Measurements from ENCODE around the gene C2orf80. TPM values are rescaled to one million over a fixed set of nuclear protein-coding genes. Genes with fewer than 3 reads are reported as not detected.

The C2orf80 gene
- total RNA-seq, 3 donors from 2014 or later (not counting 1 experiment from before 2014, with no cell fraction given): not detected

GRCh38 chr2:208130712-208131110 lies 59.1 kb downstream of the C2orf80 start:
- H3K9me3 ChIP-seq (ENCODE audit: control insufficient read depth, insufficient read depth, low read length): no peaks in the 10 kb centered on the region
- H3K27me3 Mint-ChIP-seq (ENCODE audit: low read depth in 2 of 2): peaks cover 1 to 12% of the 10 kb centered on the region in 2 donors
- DNase-seq (no peak), ATAC-seq (no peak)
- H3K4me3 Mint-ChIP-seq: no peak overlapping the region
- H3K9me3 Mint-ChIP-seq: no peaks in the 10 kb centered on the region
- H3K27me3 ChIP-seq (ENCODE audit: control insufficient read depth, insufficient read depth, low read length): no peaks in the 10 kb centered on the region
- peaks cover 11% of the 10 kb centered on the region in 2 donors for H3K4me1 Mint-ChIP-seq
- H3K36me3 Mint-ChIP-seq: no peaks in the 10 kb centered on the region
- no peak overlapping the region for H3K27ac Mint-ChIP-seq
- WGBS (ENCODE audit: insufficient coverage): 97% methylated on average over 6 of the region's 6 CpGs
- intact Hi-C loops (cut with micrococcal nuclease): no loop called here
- H3K4me3 ChIP-seq (ENCODE audit: low read length): no peak overlapping the region
- no peak for TF ChIP-seq CTCF (IDR thresholded peaks at IDR 0.05)
- no peaks in the 10 kb centered on the region for H3K36me3 ChIP-seq (ENCODE audit: control insufficient read depth, insufficient read depth, low read length)
- H3K4me1 ChIP-seq (ENCODE audit: control insufficient read depth, insufficient read depth, low read length): peaks cover 17% of the 10 kb centered on the region
- H3K27ac ChIP-seq (ENCODE audit: low read length): no peak overlapping the region

DNA sequence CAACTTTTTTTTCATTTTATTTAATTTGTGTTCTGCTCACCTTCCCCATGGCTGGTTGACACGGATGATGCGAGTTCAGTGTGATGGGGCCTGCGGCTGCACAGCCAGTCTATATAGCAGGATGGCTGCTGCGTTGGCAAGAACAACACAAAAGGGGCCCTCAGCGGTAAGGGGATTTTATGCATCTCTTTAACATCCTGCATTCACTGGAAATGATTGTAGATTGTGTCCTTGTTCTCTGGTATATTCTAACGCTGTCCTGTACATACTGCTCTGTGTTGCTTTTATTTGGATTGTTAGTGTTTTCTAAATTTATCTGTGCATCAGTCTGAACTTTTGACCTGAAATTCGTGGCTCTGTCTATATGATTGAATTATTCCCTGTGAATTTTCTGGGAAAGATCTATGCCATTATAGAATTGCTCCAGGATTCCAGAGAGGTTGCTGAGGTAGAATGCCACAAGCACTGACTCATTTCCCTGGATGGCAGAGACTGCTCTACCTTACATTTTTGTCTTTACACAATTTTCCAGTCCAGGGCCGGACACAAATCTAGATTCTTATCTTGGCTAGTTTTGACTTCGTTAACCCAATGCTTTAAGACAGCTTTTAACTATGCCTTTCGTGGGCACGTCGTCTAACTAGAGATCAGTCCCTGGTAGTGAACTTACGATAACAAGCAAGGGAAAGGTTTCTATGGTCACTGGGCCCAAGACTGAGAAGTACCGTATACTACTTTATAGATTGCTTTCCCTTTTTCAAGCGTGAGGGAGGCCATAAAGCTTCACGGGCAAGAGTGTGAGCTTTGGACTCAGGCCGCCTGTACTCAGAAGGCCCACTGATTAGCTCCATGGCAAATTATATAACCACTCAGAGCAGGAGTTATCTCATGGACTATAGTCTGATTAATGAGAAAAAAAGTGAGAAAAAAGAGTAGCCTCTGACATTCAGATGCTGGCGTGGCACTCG lies 59.8 kb downstream of the C2orf80 start, which contains the start of gene CRYGC:
Gene CRYGC, minus strand, starts transcription at position 85 of the 968 bp plus-strand sequence. Its CDS starts 36 bp downstream, at position 49.
- no peak within 1 kb of the TSS for H3K4me3 ChIP-seq (ENCODE audit: low read length)
- Mint-ChIP-seq H3K4me3 (no peak within 1 kb of the TSS), H3K27me3 (ENCODE audit: low read depth in 2 of 2) (peaks cover 6 to 19% of the 10 kb centered on the region in 2 donors), H3K9me3 (no peaks in the 10 kb centered on the region), H3K4me1 (peaks cover 4 to 5% of the 10 kb centered on the region in 2 donors), H3K27ac (no peak within 1 kb of the TSS), H3K36me3 (no peaks in the 10 kb centered on the region)
- no peaks in the 10 kb centered on the region for H3K36me3 ChIP-seq (ENCODE audit: control insufficient read depth, insufficient read depth, low read length)
- H3K9me3 ChIP-seq (ENCODE audit: control insufficient read depth, insufficient read depth, low read length): no peaks in the 10 kb centered on the region
- DNase-seq: no peak
- WGBS (ENCODE audit: insufficient coverage): 88% methylated on average over 17 of the region's 19 CpGs
- ATAC-seq: no peak
- intact Hi-C loops (cut with micrococcal nuclease): no loop called here
- H3K4me1 ChIP-seq (ENCODE audit: control insufficient read depth, insufficient read depth, low read length): peaks cover 10% of the 10 kb centered on the region
- H3K27ac ChIP-seq (ENCODE audit: low read length): no peak within 1 kb of the TSS
- no peak for TF ChIP-seq CTCF (IDR thresholded peaks at IDR 0.05)
- H3K27me3 ChIP-seq (ENCODE audit: control insufficient read depth, insufficient read depth, low read length): peaks cover 3% of the 10 kb centered on the region

DNA sequence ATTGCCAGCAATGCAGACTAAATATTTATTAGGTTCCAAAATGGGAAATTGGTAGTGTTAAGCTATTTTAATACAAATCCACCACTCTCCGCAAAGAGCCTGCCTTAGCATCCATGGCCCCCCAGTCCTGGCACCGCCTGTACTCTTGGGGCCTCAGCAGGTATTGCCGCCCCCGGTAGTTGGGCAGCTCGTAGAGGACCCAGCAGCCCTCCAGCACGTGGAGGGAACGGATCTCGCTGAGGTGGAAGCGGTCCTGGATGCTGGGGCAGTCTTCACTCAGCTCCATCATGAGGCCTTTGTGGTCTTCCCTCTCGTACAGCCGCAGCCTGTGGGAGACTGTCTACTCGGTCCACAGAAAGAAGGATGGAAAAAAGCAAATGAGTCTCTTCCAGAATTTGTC lies 61.7 kb downstream of the C2orf80 start:
- Mint-ChIP-seq H3K27ac (no peak overlapping the region), H3K27me3 (ENCODE audit: low read depth in 2 of 2) (peaks cover 17 to 34% of the 10 kb centered on the region in 2 donors), H3K4me1 (peaks cover 12% of the 10 kb centered on the region in 2 donors), H3K4me3 (no peak overlapping the region), H3K36me3 (no peaks in the 10 kb centered on the region), H3K9me3 (no peaks in the 10 kb centered on the region)
- DNase-seq: no peak
- intact Hi-C loops (cut with micrococcal nuclease): no loop called here
- H3K4me1 ChIP-seq (ENCODE audit: control insufficient read depth, insufficient read depth, low read length): peaks cover 7% of the 10 kb centered on the region
- no peak for ATAC-seq
- peaks cover 13% of the 10 kb centered on the region for H3K27me3 ChIP-seq (ENCODE audit: control insufficient read depth, insufficient read depth, low read length)
- no peaks in the 10 kb centered on the region for H3K36me3 ChIP-seq (ENCODE audit: control insufficient read depth, insufficient read depth, low read length)
- H3K9me3 ChIP-seq (ENCODE audit: control insufficient read depth, insufficient read depth, low read length): no peaks in the 10 kb centered on the region
- 93% methylated on average over 12 of the region's 12 CpGs for WGBS (ENCODE audit: insufficient coverage)
- no peak overlapping the region for H3K4me3 ChIP-seq (ENCODE audit: low read length)
- no peak for TF ChIP-seq CTCF (IDR thresholded peaks at IDR 0.05)
- no peak overlapping the region for H3K27ac ChIP-seq (ENCODE audit: low read length)
